Right lobe of liver (tissue), 4 donors: ENCODE data around the gene ZBTB8B.

Experiments used
- POLR2A ChIP-seq: fragments of 450-650 bp; IDR thresholded peaks from one replicate; pipeline ENCODE4 v1.6.1; 2017; ENCODE audit warnings: antibody characterized with exemption, mild to moderate bottlenecking
- TF ChIP-seq, protein P1 (sequence below), 4 donors: fragments of 200-600 bp in 3 of 4; fragments of 450-650 bp in 1 of 4; IDR thresholded peaks; one replicate each; pipeline versions ENCODE4 v1.5.1 to v1.8.0; 2016 to 2022; ENCODE audit warnings: antibody characterized with exemption in 4 of 4, mild to moderate bottlenecking in 2 of 4
- donor health status: DM: no; HTN: no; CAD: no.
- donor health status: DM: no; HTN: no; CAD: no.
- donor health status: DM: no; HTN: yes; CAD: no.

DNA sequence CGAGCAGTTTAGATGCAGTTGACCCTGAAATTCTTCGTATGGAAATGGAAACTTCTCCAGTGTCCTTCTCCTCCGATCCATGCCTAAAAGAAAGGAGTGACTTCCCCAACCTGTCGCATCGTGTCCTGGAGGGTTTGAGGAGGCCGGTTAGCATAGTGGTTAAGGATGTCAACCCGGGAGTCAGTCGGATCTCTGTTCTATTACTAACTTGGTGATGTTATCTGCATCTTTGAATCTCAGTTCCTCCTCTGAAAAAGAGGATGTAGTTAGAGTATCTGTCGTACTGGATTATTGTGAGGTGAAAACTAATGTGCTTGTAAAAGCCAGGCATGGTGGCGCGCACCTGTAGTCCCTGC lies 684 bp downstream of the ZBTB8B start:
- TF ChIP-seq, protein P1, sequence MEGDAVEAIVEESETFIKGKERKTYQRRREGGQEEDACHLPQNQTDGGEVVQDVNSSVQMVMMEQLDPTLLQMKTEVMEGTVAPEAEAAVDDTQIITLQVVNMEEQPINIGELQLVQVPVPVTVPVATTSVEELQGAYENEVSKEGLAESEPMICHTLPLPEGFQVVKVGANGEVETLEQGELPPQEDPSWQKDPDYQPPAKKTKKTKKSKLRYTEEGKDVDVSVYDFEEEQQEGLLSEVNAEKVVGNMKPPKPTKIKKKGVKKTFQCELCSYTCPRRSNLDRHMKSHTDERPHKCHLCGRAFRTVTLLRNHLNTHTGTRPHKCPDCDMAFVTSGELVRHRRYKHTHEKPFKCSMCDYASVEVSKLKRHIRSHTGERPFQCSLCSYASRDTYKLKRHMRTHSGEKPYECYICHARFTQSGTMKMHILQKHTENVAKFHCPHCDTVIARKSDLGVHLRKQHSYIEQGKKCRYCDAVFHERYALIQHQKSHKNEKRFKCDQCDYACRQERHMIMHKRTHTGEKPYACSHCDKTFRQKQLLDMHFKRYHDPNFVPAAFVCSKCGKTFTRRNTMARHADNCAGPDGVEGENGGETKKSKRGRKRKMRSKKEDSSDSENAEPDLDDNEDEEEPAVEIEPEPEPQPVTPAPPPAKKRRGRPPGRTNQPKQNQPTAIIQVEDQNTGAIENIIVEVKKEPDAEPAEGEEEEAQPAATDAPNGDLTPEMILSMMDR (IDR thresholded peaks at IDR 0.05), result no peak
- TF ChIP-seq POLR2A, result no peak
